HFF-Myc (cell line): ENCODE results near the gene NLGN4Y.
"Not testable (repeated sequence)": the region's sequence is repeated elsewhere in the genome, so short reads cannot be mapped to it uniquely, and the experiment has no call there.

Experiments used
- DNase-seq: peaks from one replicate; pipeline ENCODE4 v3.0.0-alpha.2; 2011; ENCODE audit warnings: low read depth; ENCODE audit errors: extremely low read depth
- H3K4me3 ChIP-seq: replicated peaks from 2 replicates; pipeline ENCODE4 v1.5.1; 2011; ENCODE audit warnings: low read depth, mild to moderate bottlenecking, control low read depth, low read length
- TF ChIP-seq, protein P1 (sequence below): IDR thresholded peaks from 2 replicates; pipeline ENCODE4 v1.5.1; 2012; ENCODE audit warnings: mild to moderate bottlenecking, low read depth, low read length, control low read depth; ENCODE audit errors: missing control alignments

Gene NLGN4Y

DNA sequence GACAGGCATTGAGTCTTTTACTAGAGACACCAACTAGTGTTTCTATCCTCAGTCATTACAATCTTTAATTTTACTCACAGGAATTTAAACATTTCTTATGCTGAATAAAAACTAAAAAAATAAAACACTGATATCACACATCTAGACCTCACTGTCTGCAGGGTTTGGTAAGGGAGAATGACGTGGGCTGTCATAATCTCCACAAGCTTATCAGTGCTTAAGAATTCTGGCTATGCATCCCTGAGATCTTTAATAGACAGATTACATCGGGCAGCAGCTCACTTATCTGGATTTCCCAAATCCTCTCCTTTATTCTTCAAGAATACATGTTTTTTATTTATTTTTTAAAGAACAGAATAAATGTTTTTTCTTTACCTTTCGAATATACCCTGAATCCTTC lies 313.1 kb downstream of the NLGN4Y start:
- no peak for DNase-seq
- TF ChIP-seq, protein P1, sequence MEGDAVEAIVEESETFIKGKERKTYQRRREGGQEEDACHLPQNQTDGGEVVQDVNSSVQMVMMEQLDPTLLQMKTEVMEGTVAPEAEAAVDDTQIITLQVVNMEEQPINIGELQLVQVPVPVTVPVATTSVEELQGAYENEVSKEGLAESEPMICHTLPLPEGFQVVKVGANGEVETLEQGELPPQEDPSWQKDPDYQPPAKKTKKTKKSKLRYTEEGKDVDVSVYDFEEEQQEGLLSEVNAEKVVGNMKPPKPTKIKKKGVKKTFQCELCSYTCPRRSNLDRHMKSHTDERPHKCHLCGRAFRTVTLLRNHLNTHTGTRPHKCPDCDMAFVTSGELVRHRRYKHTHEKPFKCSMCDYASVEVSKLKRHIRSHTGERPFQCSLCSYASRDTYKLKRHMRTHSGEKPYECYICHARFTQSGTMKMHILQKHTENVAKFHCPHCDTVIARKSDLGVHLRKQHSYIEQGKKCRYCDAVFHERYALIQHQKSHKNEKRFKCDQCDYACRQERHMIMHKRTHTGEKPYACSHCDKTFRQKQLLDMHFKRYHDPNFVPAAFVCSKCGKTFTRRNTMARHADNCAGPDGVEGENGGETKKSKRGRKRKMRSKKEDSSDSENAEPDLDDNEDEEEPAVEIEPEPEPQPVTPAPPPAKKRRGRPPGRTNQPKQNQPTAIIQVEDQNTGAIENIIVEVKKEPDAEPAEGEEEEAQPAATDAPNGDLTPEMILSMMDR, result no peak
- no peak overlapping the region for H3K4me3 ChIP-seq

DNA sequence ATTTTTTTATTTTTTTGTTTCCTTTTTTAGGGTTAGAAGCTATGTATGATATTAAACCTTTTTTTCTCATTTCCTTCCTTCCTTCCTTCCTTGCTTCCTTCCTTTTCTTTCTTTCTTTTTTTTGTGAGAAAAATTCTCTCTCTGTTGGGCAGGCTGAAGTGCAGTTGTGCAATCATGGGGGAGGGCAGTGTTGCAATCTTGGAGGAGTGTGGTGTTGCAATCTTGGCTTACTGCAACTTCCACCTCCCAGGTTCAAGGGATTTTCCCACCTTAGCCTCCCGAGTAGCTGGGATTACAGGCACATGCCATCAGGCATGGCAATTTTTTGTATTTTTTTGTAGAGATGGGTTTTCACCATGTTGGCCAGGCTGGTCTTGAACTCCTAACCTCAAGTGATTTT lies 326.4 kb downstream of the NLGN4Y start:
- no peak for DNase-seq
- H3K4me3 ChIP-seq, result no peak overlapping the region
- TF ChIP-seq, protein P1, result no peak

DNA sequence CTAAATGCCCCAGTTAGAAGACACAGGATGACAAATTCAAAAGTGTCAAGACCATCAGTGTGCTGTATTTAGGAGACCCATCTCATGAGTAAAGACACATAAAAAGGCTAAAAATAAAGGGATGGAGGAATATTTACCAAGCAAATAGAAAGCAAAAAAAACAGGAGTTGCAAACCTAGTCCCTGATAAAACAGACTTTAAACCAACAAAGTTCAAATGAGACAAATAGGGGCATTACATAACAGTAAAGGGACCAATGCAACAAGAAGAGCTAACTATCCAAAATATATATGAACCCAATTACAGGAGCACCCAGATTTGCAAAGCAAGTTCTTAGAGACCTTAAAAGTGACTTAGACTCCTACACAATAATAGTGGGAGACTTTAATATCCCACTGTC lies 336.1 kb downstream of the NLGN4Y start:
- H3K4me3 ChIP-seq, result no peak overlapping the region
- no peak for DNase-seq
- TF ChIP-seq, protein P1, result no peak

DNA sequence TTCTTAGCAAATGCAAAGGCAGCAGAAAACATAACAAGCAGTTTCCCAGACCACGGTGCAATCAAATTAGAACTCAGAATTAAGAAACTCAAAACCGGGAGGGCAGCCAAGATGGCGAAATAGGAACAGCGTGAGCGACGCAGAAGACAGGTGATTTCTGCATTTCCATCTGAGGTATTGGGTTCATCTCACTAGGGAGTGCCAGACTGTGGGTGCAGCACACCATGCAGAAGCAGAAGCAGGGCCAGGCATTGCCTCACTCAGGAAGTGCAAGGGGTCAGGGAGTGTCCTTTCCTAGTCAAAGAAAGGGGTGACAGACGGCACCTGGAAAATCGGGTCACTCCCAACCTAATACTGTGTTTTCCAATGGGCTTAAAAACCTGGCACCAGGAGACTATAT lies 336.7 kb downstream of the NLGN4Y start:
- DNase-seq, H3K4me3 ChIP-seq: not testable (repeated sequence)

DNA sequence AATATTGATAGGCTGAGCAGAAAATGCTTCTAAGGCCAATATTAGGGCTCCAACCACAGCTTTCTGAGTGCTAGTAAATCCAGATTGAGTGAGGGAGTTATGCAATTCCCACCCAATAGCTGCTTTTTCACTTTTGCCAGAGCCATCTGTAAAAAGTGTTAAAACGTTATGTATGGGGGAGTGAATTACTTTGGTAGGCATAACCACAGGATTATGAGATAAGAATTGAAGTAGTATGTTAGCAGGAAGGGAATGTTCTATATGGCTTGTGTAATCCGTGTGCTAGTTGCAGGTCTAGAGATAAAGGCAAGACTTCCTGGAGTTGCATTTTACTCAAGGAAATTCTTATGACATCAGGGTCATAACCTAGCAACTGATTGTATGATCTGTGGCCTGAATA lies 347.6 kb downstream of the NLGN4Y start:
- no peak for DNase-seq

More for the DNA sequence above, 347.6 kb downstream of the NLGN4Y start:
- TF ChIP-seq, protein P1, result no peak
- no peak overlapping the region for H3K4me3 ChIP-seq
